Measurements from ENCODE around the gene SIMC1.

SIMC1 gene

GRCh38 chr5:176387384-176387925 lies 149.2 kb downstream of the SIMC1 start:
- DNase-seq (ENCODE audit: low spot score) = no peak
- no peak for FAIRE-seq

GRCh38 chr5:176388003-176388443 lies 149.8 kb downstream of the SIMC1 start:
- FAIRE-seq (no peak), DNase-seq (ENCODE audit: low spot score) (peak; percentile 13)

- DNase-seq (ENCODE audit: low spot score) (peak; percentile 96), FAIRE-seq (peak; percentile 84)
Measured at GRCh38 chr5:176388444-176389134, 150.4 kb downstream of the SIMC1 start, which contains the start of the genes HIGD2A and NOP16. HIGD2A (plus strand) TSS chr5:176388751; CDS start chr5:176388820, 69 bp downstream. NOP16 (minus strand) TSS chr5:176388598; CDS start chr5:176388539, 59 bp downstream.

GRCh38 chr5:176389135-176390123 lies 151.2 kb downstream of the SIMC1 start:
- no peak for FAIRE-seq

GRCh38 chr5:176391479-176391878 lies 153.3 kb downstream of the SIMC1 start:
- FAIRE-seq (no peak), DNase-seq (ENCODE audit: low spot score) (no peak)

More at GRCh38 chr5:176389135-176390123, 151.2 kb downstream of the SIMC1 start:
- no peak for DNase-seq (ENCODE audit: low spot score)

GRCh38 chr5:176391999-176392398 lies 153.8 kb downstream of the SIMC1 start:
- no peak for FAIRE-seq

GRCh38 chr5:176392526-176392925 lies 154.3 kb downstream of the SIMC1 start:
- DNase-seq (ENCODE audit: low spot score) (no peak), FAIRE-seq (no peak)

More at GRCh38 chr5:176391999-176392398, 153.8 kb downstream of the SIMC1 start:
- no peak for DNase-seq (ENCODE audit: low spot score)

- DNase-seq (ENCODE audit: low spot score) (no peak), FAIRE-seq (no peak)
Measured at GRCh38 chr5:176394096-176394495, 155.9 kb downstream of the SIMC1 start.

- FAIRE-seq (no peak), DNase-seq (ENCODE audit: low spot score) (no peak)
Measured at GRCh38 chr5:176394881-176395675, 156.9 kb downstream of the SIMC1 start.

All from RCC 7860 (cell line).